ENCODE data around the gene EDAR. TPM values are rescaled to one million over a fixed set of nuclear protein-coding genes. Genes with fewer than 3 reads are reported as not detected.
A peak's percentile ranks its signal among the peaks of the same experiment; 100 is the strongest.

EDAR gene
- not detected for total RNA-seq

DNA sequence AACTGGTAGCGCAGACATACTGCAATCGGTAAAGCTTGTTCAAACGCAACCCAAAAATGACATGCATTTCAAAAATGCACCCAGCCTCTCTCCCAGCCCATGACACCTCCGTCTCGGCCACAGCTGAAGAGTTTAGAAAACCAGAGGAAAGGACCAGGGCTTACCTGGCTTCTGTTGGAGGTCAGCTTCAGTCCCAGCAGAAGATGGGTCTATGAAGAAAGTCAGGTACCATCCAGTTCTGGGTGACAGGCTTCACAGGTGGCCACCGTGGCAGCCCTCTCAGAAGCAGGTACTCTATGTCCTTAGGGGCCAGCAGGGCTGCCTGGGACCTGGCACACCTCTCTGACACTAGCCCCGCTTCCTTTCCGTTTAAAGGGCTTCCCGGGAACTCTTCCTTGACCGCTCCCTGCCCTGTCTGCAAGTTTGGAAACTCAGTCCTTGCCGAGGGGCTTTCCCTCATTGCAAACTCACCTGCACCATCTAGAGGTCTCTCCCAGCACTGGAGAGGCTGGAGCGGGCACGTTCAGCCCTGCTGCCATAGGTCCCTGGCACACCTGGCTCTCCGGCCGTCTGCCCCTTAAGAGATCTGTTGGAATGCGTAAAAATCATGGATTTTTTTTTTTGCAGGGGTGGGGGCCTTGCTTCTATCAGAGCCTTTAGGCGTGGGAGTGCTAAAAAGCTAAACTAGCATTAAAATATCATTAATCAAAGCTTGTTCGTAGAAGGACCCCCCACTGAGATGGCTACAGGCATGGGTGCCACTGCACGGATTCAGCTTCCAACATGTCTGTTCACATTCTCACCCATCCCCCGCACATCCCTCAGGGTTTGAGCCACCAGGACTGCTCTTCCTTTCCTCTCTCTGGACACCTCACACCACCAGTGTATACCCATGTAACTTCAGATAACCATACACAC is at the start of gene EDAR:
EDAR (minus strand) TSS at position 425 of the 918 bp plus-strand sequence. CDS start 58,206 bp downstream, outside the sequence.
- CTCF ChIA-PET = no interaction called here
- Mint-ChIP-seq H3K4me3 (no peak within 1 kb of the TSS), H3K27ac (no peak within 1 kb of the TSS), H3K27me3 (peaks cover 19% of the 10 kb centered on the region), H3K36me3 (no peaks in the 10 kb centered on the region), H3K4me1 (no peaks in the 10 kb centered on the region), H3K9me3 (ENCODE audit: low read depth) (no peaks in the 10 kb centered on the region)
- DNase-seq (no peak), ATAC-seq (no peak)

DNA sequence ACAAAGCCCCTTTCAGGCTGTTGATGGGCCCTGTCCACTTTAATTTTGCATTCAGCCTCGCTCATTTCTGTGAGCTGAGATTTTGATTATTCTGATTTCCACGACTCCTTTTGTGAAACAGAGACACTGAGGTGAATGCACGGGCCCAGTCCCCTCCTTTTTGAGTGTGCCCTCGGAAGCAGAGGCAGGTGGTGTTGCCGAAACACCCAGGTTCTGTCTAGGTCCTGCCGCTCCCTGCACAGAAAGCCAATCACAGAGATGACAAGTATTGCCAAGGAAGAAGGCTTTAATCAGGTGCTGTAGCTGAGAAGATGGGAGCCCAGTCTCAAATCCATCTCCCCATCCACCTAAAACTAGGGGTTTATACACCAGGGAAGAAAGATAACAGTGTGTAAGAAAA is 44.2 kb upstream of the EDAR start:
- CTCF ChIA-PET = interaction anchor here (1.5 kb wide), 1 partner anchor 12 kb away, joined by 4 read pairs; no protein-coding TSS in a partner anchor
- Mint-ChIP-seq H3K4me1 (peaks cover 17% of the 10 kb centered on the region), H3K27me3 (no peaks in the 10 kb centered on the region), H3K4me3 (no peak overlapping the region), H3K36me3 (no peaks in the 10 kb centered on the region), H3K9me3 (ENCODE audit: low read depth) (no peaks in the 10 kb centered on the region), H3K27ac (no peak overlapping the region)
- no peak for ATAC-seq
- no peak for DNase-seq

DNA sequence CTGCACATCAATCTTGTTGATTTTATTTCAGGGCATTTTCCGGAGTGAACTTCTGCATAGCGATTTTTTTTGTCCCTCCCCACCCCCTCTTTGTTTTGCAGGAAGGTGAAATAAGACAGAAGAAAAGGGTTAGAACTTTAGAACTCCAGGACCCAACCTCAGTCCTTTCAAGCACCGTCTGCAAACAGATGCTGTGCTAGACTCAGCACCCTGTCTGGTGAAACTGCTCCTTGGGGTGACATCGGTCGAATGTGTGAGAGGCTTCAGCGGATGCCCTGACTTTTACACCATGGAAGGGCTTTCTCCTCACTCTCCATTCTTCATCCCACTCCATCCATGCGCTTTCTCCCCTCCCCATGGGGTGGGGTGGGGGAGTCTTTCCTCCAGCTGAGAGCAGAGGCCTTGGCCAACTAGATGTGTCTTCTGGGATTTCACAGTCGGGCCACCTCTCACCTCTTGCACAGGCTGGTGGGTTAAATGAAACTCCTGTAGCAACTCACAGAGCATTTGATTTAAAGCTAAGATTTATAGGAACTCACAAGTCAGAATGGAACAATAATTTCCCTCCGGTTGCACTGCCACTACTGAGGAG is 43.3 kb upstream of the EDAR start:
- CTCF ChIA-PET = interaction anchor here (0.7 to 1.5 kb wide), 5 partner anchors 9 to 34 kb away, joined by 3 to 5 read pairs (median 3); no protein-coding TSS in a partner anchor
- no peaks in the 10 kb centered on the region for H3K9me3 Mint-ChIP-seq (ENCODE audit: low read depth)
- H3K4me1 Mint-ChIP-seq = peaks cover 17% of the 10 kb centered on the region
- no peaks in the 10 kb centered on the region for H3K36me3 Mint-ChIP-seq
- H3K27me3 Mint-ChIP-seq = no peaks in the 10 kb centered on the region
- peak overlapping the region; percentile 82 for H3K27ac Mint-ChIP-seq
- DNase-seq (peak; percentile 46), ATAC-seq (peak; percentile 40)
- peak overlapping the region; percentile 78 for H3K4me3 Mint-ChIP-seq

DNA sequence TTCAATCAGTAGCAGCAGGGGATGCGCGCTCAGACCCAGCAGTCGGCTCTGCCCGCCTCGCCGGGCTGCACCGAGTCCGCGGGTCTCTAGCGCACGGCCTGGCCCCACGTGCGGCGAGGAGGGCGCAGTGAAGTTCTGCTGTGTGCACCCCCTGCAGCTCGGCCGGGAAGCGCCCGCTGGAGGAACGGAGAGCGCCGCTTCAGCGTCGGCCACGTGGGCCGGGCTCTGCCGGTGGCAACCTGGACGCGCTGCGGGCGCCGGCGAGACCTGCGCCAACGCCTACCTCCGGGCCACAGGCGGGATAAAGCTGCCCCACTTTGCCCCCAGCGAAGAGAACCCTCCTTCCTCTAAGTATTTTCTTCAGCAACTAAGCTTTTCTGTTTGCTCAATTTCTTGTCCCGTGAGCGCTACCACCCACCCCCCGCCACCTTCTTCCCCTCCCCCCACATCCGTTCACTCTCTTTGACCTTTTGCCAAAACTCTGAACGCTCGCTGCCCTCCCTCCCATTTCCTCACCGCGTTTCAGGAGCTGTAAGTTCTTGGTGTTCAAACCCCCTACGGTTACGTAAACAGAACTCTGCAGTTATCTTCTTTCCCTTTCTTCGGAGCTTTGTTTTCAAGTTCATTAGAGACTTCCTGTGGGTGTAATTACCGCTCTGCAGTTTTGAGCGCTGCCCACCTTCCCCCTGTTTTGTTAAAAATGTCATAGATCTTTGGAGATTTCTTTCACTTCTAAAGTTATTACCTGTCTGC is 42.6 kb upstream of the EDAR start:
- peak; percentile 81 for ATAC-seq

GRCh38 chr2:109030870-109031475 is 42.0 kb upstream of the EDAR start:
- Mint-ChIP-seq H3K27ac (peak overlapping the region; percentile 82), H3K9me3 (ENCODE audit: low read depth) (no peaks in the 10 kb centered on the region), H3K4me1 (peaks cover 17% of the 10 kb centered on the region), H3K27me3 (no peaks in the 10 kb centered on the region), H3K4me3 (peak overlapping the region; percentile 78), H3K36me3 (no peaks in the 10 kb centered on the region)
- CTCF ChIA-PET = no interaction called here
- DNase-seq (no peak), ATAC-seq (no peak)

More for the DNA sequence above, 42.6 kb upstream of the EDAR start:
- Mint-ChIP-seq H3K4me1 (peaks cover 17% of the 10 kb centered on the region), H3K27me3 (no peaks in the 10 kb centered on the region), H3K27ac (peak overlapping the region; percentile 82), H3K4me3 (peak overlapping the region; percentile 78), H3K9me3 (ENCODE audit: low read depth) (no peaks in the 10 kb centered on the region), H3K36me3 (no peaks in the 10 kb centered on the region)
- DNase-seq = peak; percentile 73
- CTCF ChIA-PET = interaction anchor here (0.7 to 1.5 kb wide), 5 partner anchors 10 to 33 kb away, joined by 3 to 5 read pairs (median 3); no protein-coding TSS in a partner anchor

- no peak for DNase-seq
- Mint-ChIP-seq H3K27me3 (no peaks in the 10 kb centered on the region), H3K4me1 (peaks cover 17% of the 10 kb centered on the region), H3K9me3 (ENCODE audit: low read depth) (no peaks in the 10 kb centered on the region), H3K27ac (no peak overlapping the region), H3K36me3 (no peaks in the 10 kb centered on the region), H3K4me3 (no peak overlapping the region)
- CTCF ChIA-PET = no interaction called here
- ATAC-seq = no peak
These were observed 40.6 kb upstream of the EDAR start for GRCh38 chr2:109029490-109030201.

DNA sequence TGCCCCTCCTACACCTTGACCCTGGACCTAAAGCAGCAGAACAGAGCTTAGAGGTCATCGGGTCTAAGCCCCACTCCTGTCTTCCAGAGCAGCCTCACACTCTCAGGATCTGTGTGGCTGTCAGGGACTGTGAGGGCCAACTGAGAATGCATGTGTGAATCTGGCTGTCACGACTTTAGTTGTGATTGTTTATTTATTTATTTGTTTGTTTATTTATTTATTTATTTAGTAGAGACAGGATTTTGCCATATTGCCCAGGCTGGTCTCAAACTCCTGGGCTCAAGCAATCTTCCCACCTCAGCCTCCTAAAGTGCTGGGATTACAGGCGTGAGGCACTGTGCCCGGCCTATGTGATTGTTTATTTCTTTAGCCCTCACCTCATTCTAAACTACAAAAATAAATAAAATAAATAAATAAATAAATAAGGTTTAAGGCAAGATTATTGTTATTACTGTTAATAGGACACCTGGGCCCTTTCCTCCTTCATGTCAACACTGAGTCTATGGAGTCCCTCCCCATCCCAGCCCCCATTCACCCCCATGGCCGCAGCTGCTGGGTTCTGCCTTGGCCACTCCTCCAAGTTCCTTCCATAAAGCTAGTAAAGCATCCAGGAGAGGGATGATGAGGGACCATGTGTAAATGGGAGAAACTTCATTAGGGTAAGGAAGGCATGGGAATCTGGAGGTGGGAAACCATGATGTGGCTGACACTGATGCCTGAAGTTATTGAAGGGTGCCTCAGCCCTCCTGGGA is 39.9 kb upstream of the EDAR start:
- CTCF ChIA-PET = no interaction called here
- no peaks in the 10 kb centered on the region for H3K27me3 Mint-ChIP-seq
- DNase-seq (no peak), ATAC-seq (no peak)
- no peaks in the 10 kb centered on the region for H3K9me3 Mint-ChIP-seq (ENCODE audit: low read depth)
- peaks cover 17% of the 10 kb centered on the region for H3K4me1 Mint-ChIP-seq
- no peaks in the 10 kb centered on the region for H3K36me3 Mint-ChIP-seq
- H3K27ac Mint-ChIP-seq = no peak overlapping the region
- no peak overlapping the region for H3K4me3 Mint-ChIP-seq

GRCh38 chr2:109028277-109028676 is 39.3 kb upstream of the EDAR start:
- no peak overlapping the region for H3K27ac Mint-ChIP-seq
- H3K4me1 Mint-ChIP-seq = peaks cover 17% of the 10 kb centered on the region
- H3K27me3 Mint-ChIP-seq = no peaks in the 10 kb centered on the region
- DNase-seq (no peak), ATAC-seq (no peak)
- H3K36me3 Mint-ChIP-seq = no peaks in the 10 kb centered on the region
- H3K4me3 Mint-ChIP-seq = no peak overlapping the region
- CTCF ChIA-PET = interaction anchor here (0.5 kb wide), 1 partner anchor 25 kb away, joined by 3 read pairs; no protein-coding TSS in a partner anchor
- no peaks in the 10 kb centered on the region for H3K9me3 Mint-ChIP-seq (ENCODE audit: low read depth)

- no peak overlapping the region for H3K27ac Mint-ChIP-seq
- CTCF ChIA-PET = interaction anchor here (0.5 to 1.0 kb wide), 2 partner anchors 25 to 483 kb away, joined by 3 to 4 read pairs; no protein-coding TSS in a partner anchor
- no peak for DNase-seq
- no peaks in the 10 kb centered on the region for H3K9me3 Mint-ChIP-seq (ENCODE audit: low read depth)
- H3K4me3 Mint-ChIP-seq = no peak overlapping the region
- H3K27me3 Mint-ChIP-seq = no peaks in the 10 kb centered on the region
- H3K36me3 Mint-ChIP-seq = no peaks in the 10 kb centered on the region
- peaks cover 13% of the 10 kb centered on the region for H3K4me1 Mint-ChIP-seq
- no peak for ATAC-seq
These were observed 38.7 kb upstream of the EDAR start for GRCh38 chr2:109027702-109028101.

DNA sequence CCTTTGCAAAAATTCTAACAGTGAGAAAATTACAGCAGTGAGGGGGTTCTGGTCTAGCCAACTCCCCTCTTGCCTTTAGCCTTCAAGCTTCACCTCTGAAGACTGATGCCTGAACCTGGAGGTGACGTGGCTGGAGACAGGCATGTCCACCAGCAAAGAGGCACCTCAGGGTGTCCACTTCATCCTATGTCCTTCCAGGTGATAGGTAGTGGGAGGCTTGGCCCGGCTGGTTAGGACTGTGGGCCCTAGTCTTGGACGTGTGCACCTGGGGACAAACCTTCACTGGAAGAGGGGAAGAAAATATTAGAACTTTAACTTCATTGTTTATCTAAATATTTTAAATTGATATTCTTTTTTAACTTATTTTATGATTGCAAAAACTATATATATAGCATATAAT is 35.5 kb upstream of the EDAR start:
- no peaks in the 10 kb centered on the region for H3K9me3 Mint-ChIP-seq (ENCODE audit: low read depth)
- ATAC-seq = no peak
- DNase-seq = no peak

GRCh38 chr2:109021895-109022300 is 32.9 kb upstream of the EDAR start:
- Mint-ChIP-seq H3K36me3 (no peaks in the 10 kb centered on the region), H3K27me3 (no peaks in the 10 kb centered on the region), H3K9me3 (ENCODE audit: low read depth) (no peaks in the 10 kb centered on the region), H3K27ac (no peak overlapping the region), H3K4me3 (no peak overlapping the region), H3K4me1 (no peaks in the 10 kb centered on the region)
- CTCF ChIA-PET = no interaction called here
- no peak for DNase-seq
- ATAC-seq = no peak

More for the DNA sequence above, 35.5 kb upstream of the EDAR start:
- H3K27ac Mint-ChIP-seq = no peak overlapping the region
- CTCF ChIA-PET = no interaction called here
- H3K4me3 Mint-ChIP-seq = no peak overlapping the region
- H3K27me3 Mint-ChIP-seq = no peaks in the 10 kb centered on the region
- H3K36me3 Mint-ChIP-seq = no peaks in the 10 kb centered on the region
- no peaks in the 10 kb centered on the region for H3K4me1 Mint-ChIP-seq

- CTCF ChIA-PET = interaction anchor here (1.1 kb wide), 1 partner anchor 12 kb away, joined by 4 read pairs; no protein-coding TSS in a partner anchor
- no peaks in the 10 kb centered on the region for H3K9me3 Mint-ChIP-seq (ENCODE audit: low read depth)
- no peaks in the 10 kb centered on the region for H3K27me3 Mint-ChIP-seq
- DNase-seq = no peak
- H3K4me3 Mint-ChIP-seq = no peak overlapping the region
- H3K27ac Mint-ChIP-seq = no peak overlapping the region
- no peaks in the 10 kb centered on the region for H3K4me1 Mint-ChIP-seq
- no peak for ATAC-seq
- no peaks in the 10 kb centered on the region for H3K36me3 Mint-ChIP-seq
These were observed 31.2 kb upstream of the EDAR start for GRCh38 chr2:109020217-109020637.
